Neural progenitor cell (in vitro differentiated cells): ENCODE results near the gene PHYH. TPM values are rescaled to one million over a fixed set of nuclear protein-coding genes. Genes with fewer than 3 reads are reported as not detected.

Experiments used
- DNase-seq: peaks from one replicate; pipeline ENCODE4 v3.0.0-alpha.2; 2016; ENCODE audit warnings: low spot score
- H2AFZ ChIP-seq: fragments of 200-600 bp; sonication (generic); replicated peaks from 2 replicates; pipeline ENCODE4 v1.6.1; 2016; ENCODE audit warnings: antibody characterized with exemption
- H3F3A ChIP-seq: fragments of 200-600 bp; sonication (generic); 2 replicates; pipeline ENCODE4 v1.6.1; 2016; ENCODE audit warnings: antibody characterized with exemption, low read depth
- H3K27ac ChIP-seq: fragments of 200-600 bp; sonication (generic); 2 replicates; pipeline ENCODE4 v1.5.1; 2016; ENCODE audit warnings: mild to moderate bottlenecking
- H3K27me3 ChIP-seq: fragments of 200-600 bp; sonication (generic); 2 replicates; pipeline ENCODE4 v1.6.1; 2016; ENCODE audit warnings: mild to moderate bottlenecking, moderate library complexity
- H3K36me3 ChIP-seq: fragments of 200-600 bp; sonication (generic); 2 replicates; pipeline ENCODE4 v1.5.1; 2016
- H3K4me1 ChIP-seq: fragments of 200-600 bp; sonication (generic); 2 replicates; pipeline ENCODE4 v1.6.1; 2016; ENCODE audit warnings: mixed run types
- H3K4me2 ChIP-seq: fragments of 200-600 bp; sonication (generic); 2 replicates; pipeline ENCODE4 v1.6.1; 2016
- H3K4me3 ChIP-seq: fragments of 200-600 bp; sonication (generic); 2 replicates; pipeline ENCODE4 v1.5.1; 2016
- H3K79me2 ChIP-seq: fragments of 200-600 bp; sonication (generic); 2 replicates; pipeline ENCODE4 v1.6.1; 2016; ENCODE audit warnings: low read depth
- H3K9ac ChIP-seq: fragments of 200-600 bp; sonication (generic); 2 replicates; pipeline ENCODE4 v1.6.1; 2016
- H3K9me3 ChIP-seq: fragments of 200-600 bp; sonication (generic); 2 replicates; pipeline ENCODE4 v1.5.1; 2016; ENCODE audit warnings: low read depth
- H4K20me1 ChIP-seq: fragments of 200-600 bp; sonication (generic); 2 replicates; pipeline ENCODE4 v1.6.1; 2016; ENCODE audit warnings: low read depth
- H3K27ac Mint-ChIP-seq: 3 replicates; pipeline ENCODE4 v1.8.0; 2021; ENCODE audit warnings: mixed read lengths
- H3K27me3 Mint-ChIP-seq: 2 replicates; pipeline ENCODE4 v1.8.0; 2022; ENCODE audit warnings: low read depth, mild to moderate bottlenecking, inconsistent platforms, moderate library complexity, mixed read lengths; ENCODE audit not compliant: insufficient read depth
- H3K36me3 Mint-ChIP-seq: 3 replicates; pipeline ENCODE4 v1.8.0; 2021; ENCODE audit warnings: mixed read lengths
- H3K4me1 Mint-ChIP-seq: 3 replicates; pipeline ENCODE4 v1.8.0; 2021; ENCODE audit warnings: mixed read lengths
- H3K4me3 Mint-ChIP-seq: 3 replicates; pipeline ENCODE4 v1.8.0; 2021; ENCODE audit warnings: mild to moderate bottlenecking, moderate library complexity, mixed read lengths
- H3K9me3 Mint-ChIP-seq: 3 replicates; pipeline ENCODE4 v1.8.0; 2020; ENCODE audit warnings: mixed read lengths
- EZH2 ChIP-seq: fragments of 200-600 bp; sonication (generic); IDR thresholded peaks from 2 replicates; pipeline ENCODE4 v1.6.1; 2017; ENCODE audit warnings: antibody characterized with exemption, mild to moderate bottlenecking, moderate library complexity
- EZH2phosphoT487 ChIP-seq: fragments of 200-600 bp; sonication (generic); IDR thresholded peaks from 2 replicates; pipeline ENCODE4 v1.6.1; 2017; ENCODE audit warnings: antibody characterized with exemption
- total RNA-seq: library from RNA; depleted of rRNA; stranded (reverse); fragments of >200 nt; gene quantifications from 2 replicates; pipeline ENCODE4 v1.2.3, GENCODE V29; 2015; ENCODE audit warnings: low replicate concordance
- TF ChIP-seq, protein P1 (sequence below): fragments of 200-600 bp; sonication (generic); IDR thresholded peaks from 2 replicates; pipeline ENCODE4 v1.5.1; 2017; ENCODE audit warnings: antibody characterized with exemption, mild to moderate bottlenecking

The PHYH gene
- total RNA-seq, 1 donor from 2014 or later = 22.2 TPM

DNA sequence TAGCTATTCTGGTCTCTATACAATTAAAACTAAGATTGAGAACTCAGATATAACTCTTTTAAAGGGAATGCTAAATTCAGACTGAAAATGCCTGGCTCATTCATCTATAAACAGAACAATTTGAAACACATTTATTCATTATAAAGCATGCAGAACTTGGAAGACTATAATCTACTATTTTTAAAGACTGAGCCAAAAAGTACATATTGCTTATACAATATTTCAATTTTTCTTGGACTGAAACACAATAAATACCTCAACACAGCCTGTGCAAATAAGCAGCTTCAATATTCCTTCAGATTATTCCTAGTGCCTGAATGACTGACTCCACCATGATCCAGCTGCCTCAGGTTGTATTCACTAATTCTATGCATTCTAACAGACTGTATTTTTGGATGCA is 15.5 kb upstream of the PHYH start:
- H3K36me3 Mint-ChIP-seq = no peaks in the 10 kb centered on the region
- H3K4me3 Mint-ChIP-seq = no peak overlapping the region
- Histone ChIP-seq H3K4me1 (no peaks in the 10 kb centered on the region), H3K27me3 (no peaks in the 10 kb centered on the region), H4K20me1 (no peaks in the 10 kb centered on the region), H3K9me3 (no peaks in the 10 kb centered on the region), H3K36me3 (no peaks in the 10 kb centered on the region), H3K9ac (no peak overlapping the region), H3K4me2 (no peak overlapping the region), H3K4me3 (no peak overlapping the region), H3K27ac (no peak overlapping the region), H3F3A (no peaks in the 10 kb centered on the region), H3K79me2 (no peaks in the 10 kb centered on the region), H2AFZ (no peak overlapping the region)
- no peak for TF ChIP-seq EZH2
- TF ChIP-seq, protein P1, sequence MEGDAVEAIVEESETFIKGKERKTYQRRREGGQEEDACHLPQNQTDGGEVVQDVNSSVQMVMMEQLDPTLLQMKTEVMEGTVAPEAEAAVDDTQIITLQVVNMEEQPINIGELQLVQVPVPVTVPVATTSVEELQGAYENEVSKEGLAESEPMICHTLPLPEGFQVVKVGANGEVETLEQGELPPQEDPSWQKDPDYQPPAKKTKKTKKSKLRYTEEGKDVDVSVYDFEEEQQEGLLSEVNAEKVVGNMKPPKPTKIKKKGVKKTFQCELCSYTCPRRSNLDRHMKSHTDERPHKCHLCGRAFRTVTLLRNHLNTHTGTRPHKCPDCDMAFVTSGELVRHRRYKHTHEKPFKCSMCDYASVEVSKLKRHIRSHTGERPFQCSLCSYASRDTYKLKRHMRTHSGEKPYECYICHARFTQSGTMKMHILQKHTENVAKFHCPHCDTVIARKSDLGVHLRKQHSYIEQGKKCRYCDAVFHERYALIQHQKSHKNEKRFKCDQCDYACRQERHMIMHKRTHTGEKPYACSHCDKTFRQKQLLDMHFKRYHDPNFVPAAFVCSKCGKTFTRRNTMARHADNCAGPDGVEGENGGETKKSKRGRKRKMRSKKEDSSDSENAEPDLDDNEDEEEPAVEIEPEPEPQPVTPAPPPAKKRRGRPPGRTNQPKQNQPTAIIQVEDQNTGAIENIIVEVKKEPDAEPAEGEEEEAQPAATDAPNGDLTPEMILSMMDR = no peak
- no peak for TF ChIP-seq EZH2phosphoT487
- H3K9me3 Mint-ChIP-seq = no peaks in the 10 kb centered on the region
- no peak for DNase-seq
- H3K27me3 Mint-ChIP-seq = peaks cover 3% of the 10 kb centered on the region
- no peaks in the 10 kb centered on the region for H3K4me1 Mint-ChIP-seq
- H3K27ac Mint-ChIP-seq = no peak overlapping the region

DNA sequence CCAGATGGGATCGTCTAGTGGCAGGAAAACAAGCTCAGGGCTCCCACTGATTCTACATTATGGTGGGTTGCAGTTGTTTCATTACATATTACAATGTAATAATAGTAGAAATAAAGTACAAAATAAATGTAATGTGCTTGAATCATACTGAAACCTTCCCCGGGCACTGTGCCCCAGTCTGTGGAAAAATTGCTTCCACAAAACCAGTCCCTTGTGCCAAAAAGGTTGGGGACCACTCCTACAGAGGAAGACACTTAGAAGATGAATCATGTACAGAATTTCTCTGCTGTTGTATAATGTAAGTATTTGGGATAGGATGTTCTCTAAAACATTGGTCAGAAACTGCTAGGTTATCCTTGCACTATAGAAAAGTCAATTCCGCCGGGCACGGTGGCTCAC is 11.3 kb upstream of the PHYH start:
- H3K27ac ChIP-seq = no peak overlapping the region
- no peaks in the 10 kb centered on the region for H3K4me1 ChIP-seq
- H3K27me3 ChIP-seq = no peaks in the 10 kb centered on the region
- no peak overlapping the region for H3K27ac Mint-ChIP-seq
- H3K9me3 ChIP-seq = no peaks in the 10 kb centered on the region
- H3K4me2 ChIP-seq = no peak overlapping the region
- TF ChIP-seq, protein P1 = no peak
- TF ChIP-seq EZH2 (no peak), EZH2phosphoT487 (no peak)
- DNase-seq = no peak
- H4K20me1 ChIP-seq = no peaks in the 10 kb centered on the region
- no peaks in the 10 kb centered on the region for H3K9me3 Mint-ChIP-seq
- peaks cover 3% of the 10 kb centered on the region for H3K27me3 Mint-ChIP-seq
- H3K4me3 ChIP-seq = no peak overlapping the region
- H3K79me2 ChIP-seq = no peaks in the 10 kb centered on the region
- H3K4me1 Mint-ChIP-seq = no peaks in the 10 kb centered on the region
- H3F3A ChIP-seq = no peaks in the 10 kb centered on the region
- no peak overlapping the region for H2AFZ ChIP-seq
- H3K36me3 ChIP-seq = no peaks in the 10 kb centered on the region
- H3K36me3 Mint-ChIP-seq = no peaks in the 10 kb centered on the region
- no peak overlapping the region for H3K4me3 Mint-ChIP-seq
- H3K9ac ChIP-seq = no peak overlapping the region

DNA sequence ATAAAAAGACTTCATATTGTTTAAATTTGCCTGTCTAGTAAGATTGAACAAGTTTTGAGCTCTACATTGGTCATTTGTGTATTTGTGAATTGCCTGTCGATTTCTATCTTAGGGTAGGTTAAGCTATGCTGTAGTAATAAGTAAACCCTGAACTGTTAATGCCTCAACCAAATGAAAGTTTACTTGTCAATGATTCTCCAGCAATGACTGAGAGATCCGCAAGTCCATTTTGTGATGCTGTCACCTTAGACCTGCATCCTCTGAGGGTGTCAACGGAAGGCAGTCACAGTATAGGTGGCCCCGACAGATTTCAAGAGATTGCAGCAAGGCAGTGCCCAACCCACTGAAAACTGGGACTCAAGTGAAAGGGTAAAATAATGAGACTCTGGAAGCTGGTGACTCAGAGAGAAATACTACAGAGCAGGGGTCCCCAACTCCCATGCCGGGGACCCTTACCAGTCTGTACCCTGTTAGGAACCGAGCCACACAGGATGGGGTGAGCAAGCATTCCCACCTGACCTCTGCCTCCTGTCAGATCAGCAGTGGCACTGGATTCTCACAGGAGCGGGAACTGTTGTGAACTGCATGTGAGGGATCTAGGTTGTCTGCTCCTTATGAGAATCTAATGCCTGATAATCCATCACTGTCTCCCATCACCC is 10.8 kb upstream of the PHYH start:
- no peaks in the 10 kb centered on the region for H3K27me3 ChIP-seq
- H3K36me3 Mint-ChIP-seq = no peaks in the 10 kb centered on the region
- H3K9me3 Mint-ChIP-seq = no peaks in the 10 kb centered on the region
- no peak overlapping the region for H3K4me3 ChIP-seq
- no peaks in the 10 kb centered on the region for H4K20me1 ChIP-seq
- TF ChIP-seq EZH2 = no peak
- TF ChIP-seq EZH2phosphoT487 = no peak
- TF ChIP-seq, protein P1 = no peak
- H3K4me1 ChIP-seq = no peaks in the 10 kb centered on the region
- no peaks in the 10 kb centered on the region for H3K9me3 ChIP-seq
- H3K27ac ChIP-seq = no peak overlapping the region
- peaks cover 6% of the 10 kb centered on the region for H3K27me3 Mint-ChIP-seq
- no peaks in the 10 kb centered on the region for H3F3A ChIP-seq
- no peak for DNase-seq
- no peaks in the 10 kb centered on the region for H3K4me1 Mint-ChIP-seq
- no peaks in the 10 kb centered on the region for H3K79me2 ChIP-seq
- no peak overlapping the region for H3K4me3 Mint-ChIP-seq
- H3K36me3 ChIP-seq = no peaks in the 10 kb centered on the region
- H3K4me2 ChIP-seq = no peak overlapping the region
- no peak overlapping the region for H3K9ac ChIP-seq
- peak overlapping the region; percentile 28 for H3K27ac Mint-ChIP-seq
- H2AFZ ChIP-seq = no peak overlapping the region
